K562 (cell line): ENCODE results near the gene EPS8L1. TPM values are rescaled to one million over a fixed set of nuclear protein-coding genes. Genes with fewer than 3 reads are reported as not detected.
A peak's percentile ranks its signal among the peaks of the same experiment; 100 is the strongest.

Experiments
- CBFA2T2 ChIP-seq: fragments of 450-650 bp; conservative IDR thresholded peaks from 2 replicates; pipeline ENCODE4 v1.6.1; 2017; ENCODE audit warnings: mild to moderate bottlenecking
- CEBPZ ChIP-seq: fragments of 150-350 bp; IDR thresholded peaks from 2 replicates; pipeline ENCODE4 v1.6.1; 2014; ENCODE audit warnings: low read depth, mild to moderate bottlenecking, low read length, borderline replicate concordance
- FUS ChIP-seq: fragments of 200-400 bp; formaldehyde crosslinking; optimal IDR thresholded peaks from 2 replicates; pipeline ENCODE3; 2017; ENCODE audit warnings: low read depth, low read length
- HNRNPH1 ChIP-seq: fragments of 200-400 bp; formaldehyde crosslinking; optimal IDR thresholded peaks from 2 replicates; pipeline ENCODE3; 2017; ENCODE audit warnings: low read depth, mild to moderate bottlenecking, low read length, moderate library complexity
- JUN ChIP-seq, 2 experiments: sonication (generic) in 1 of 2; formaldehyde crosslinking in 1 of 2; IDR thresholded peaks; 2 replicates each; pipeline versions ENCODE4 v1.6.1 to v1.8.0; 2012 to 2022; ENCODE audit warnings: borderline replicate concordance in 2 of 2, mild to moderate bottlenecking in 2 of 2, improper control_type of control experiment in 1 of 2, low read depth in 1 of 2, low read length in 1 of 2, missing genetic modification reagents in 1 of 2
- L3MBTL2 ChIP-seq: fragments of 450-650 bp; IDR thresholded peaks from 2 replicates; pipeline ENCODE4 v1.6.1; 2016; ENCODE audit warnings: mild to moderate bottlenecking, moderate library complexity
- MYNN ChIP-seq, 2 experiments: sonication (generic); formaldehyde crosslinking in 1 of 2; IDR thresholded peaks; 2 replicates each; pipeline versions ENCODE4 v1.5.0 to v1.6.1; 2016 to 2020; ENCODE audit warnings: antibody characterized with exemption in 1 of 2, missing genetic modification reagents in 1 of 2
- NCOA1 ChIP-seq: fragments of 450-650 bp; IDR thresholded peaks from 2 replicates; pipeline ENCODE4 v1.6.1; 2016; ENCODE audit warnings: low read depth
- RFX1 ChIP-seq: fragments of 450-650 bp; IDR thresholded peaks from 2 replicates; pipeline ENCODE4 v1.6.1; 2016; ENCODE audit warnings: mild to moderate bottlenecking, moderate library complexity
- SMAD2 ChIP-seq: fragments of 150-350 bp; IDR thresholded peaks from 2 replicates; pipeline ENCODE4 v1.6.1; 2014; ENCODE audit warnings: low read depth, mild to moderate bottlenecking, low read length
- YBX1 ChIP-seq: fragments of 450-650 bp; IDR thresholded peaks from 2 replicates; pipeline ENCODE4 v1.7.1; 2016; ENCODE audit warnings: mild to moderate bottlenecking
- ZBTB7A ChIP-seq: IDR thresholded peaks from 2 replicates; pipeline ENCODE4 v1.6.1; 2011; ENCODE audit warnings: low read depth, mild to moderate bottlenecking, low read length, moderate library complexity, borderline replicate concordance; ENCODE audit not compliant: control insufficient read depth
- ZNF696 ChIP-seq: fragments of 250-450 bp; sonication (Bioruptor Pico); conservative IDR thresholded peaks from 2 replicates; pipeline ENCODE4 v1.4.0; 2020; ENCODE audit warnings: mild to moderate bottlenecking, moderate library complexity
- polyA plus RNA-seq, 8 experiments: library from polyadenylated mRNA; depleted of rRNA in 4 of 8; stranded (reverse) in 5 of 8; unstranded in 3 of 8; fragments of >200 nt; fragmentation: Nextera tagmentation in 2 of 8; fragmentation: Illumina TruSeq in 1 of 8; extraction: Ambion mirVana in 2 of 8; extraction: Trizol in 1 of 8; gene quantifications; 2 replicates each; pipeline versions ENCODE4 v1.2.1 to v1.2.3, GENCODE V29; 2011 to 2014; ENCODE audit warnings: inconsistent platforms in 1 of 8, missing spikeins in 1 of 8
- total RNA-seq, 7 experiments: library from RNA; depleted of rRNA in 6 of 7; stranded (reverse); fragments of >200 nt in 6 of 7; fragmentation: Illumina TruSeq in 2 of 7; extraction: Trizol in 2 of 7; gene quantifications; 2 replicates each; pipeline versions ENCODE4 v1.2.1 to v1.2.3, GENCODE V29; 2011 to 2021; ENCODE audit warnings: low replicate concordance in 1 of 7
- TF ChIP-seq, protein P1 (sequence below), 2 experiments: IDR thresholded peaks; 2 replicates each; pipeline ENCODE4 v1.6.1; 2011; ENCODE audit warnings: borderline replicate concordance in 1 of 2, control low read depth in 1 of 2, low read depth in 1 of 2, low read length in 1 of 2, mild to moderate bottlenecking in 1 of 2, mixed read lengths in 1 of 2, moderate library complexity in 1 of 2; ENCODE audit not compliant: insufficient read depth in 1 of 2, insufficient read length in 1 of 2, poor library complexity in 1 of 2, severe bottlenecking in 1 of 2; ENCODE audit errors: extremely low read depth in 1 of 2
- TF ChIP-seq, protein P2 (sequence below), 2 experiments: fragments of 450-650 bp; conservative IDR thresholded peaks; 2 replicates each; pipeline ENCODE4 v1.6.1; 2017; ENCODE audit warnings: mild to moderate bottlenecking in 2 of 2, moderate library complexity in 2 of 2
- TF ChIP-seq, protein P3 (sequence below): sonication (generic); formaldehyde crosslinking; IDR thresholded peaks from 2 replicates; pipeline ENCODE4 v1.9.0; 2022; ENCODE audit warnings: mild to moderate bottlenecking, missing genetic modification reagents
- TF ChIP-seq, protein P4 (sequence below), 2 experiments: fragments of 200-800 bp in 1 of 2; sonication (Bioruptor generic) in 1 of 2; sonication (generic) in 1 of 2; formaldehyde crosslinking in 1 of 2; IDR thresholded peaks in 1 of 2; conservative IDR thresholded peaks in 1 of 2; 2 replicates each; pipeline versions ENCODE4 v1.5.0 to v1.6.1; 2016 to 2020; ENCODE audit warnings: missing compliant biosample characterization in 1 of 2, missing genetic modification characterization in 1 of 2, missing genetic modification reagents in 1 of 2

Gene EPS8L1
- total and polyA plus RNA-seq, 9 of the 15 experiments (the other 6 are each of a cell fraction or from before 2014, with no cell fraction given), result 0.35 to 22.1 (median 11.9) TPM

- 0 out of 2 replicates have a peak, but pooled peaks have one; percentile 33 for TF ChIP-seq JUN (IDR thresholded peaks at IDR 0.05; ENCODE audit: borderline replicate concordance, low read depth, low read length)
- 0 out of 2 replicates have a peak, but pooled peaks have one; percentile 74 for TF ChIP-seq JUN (CRISPR knock-in tag; IDR thresholded peaks at IDR 0.05; ENCODE audit: borderline replicate concordance)
- TF ChIP-seq, protein P1, sequence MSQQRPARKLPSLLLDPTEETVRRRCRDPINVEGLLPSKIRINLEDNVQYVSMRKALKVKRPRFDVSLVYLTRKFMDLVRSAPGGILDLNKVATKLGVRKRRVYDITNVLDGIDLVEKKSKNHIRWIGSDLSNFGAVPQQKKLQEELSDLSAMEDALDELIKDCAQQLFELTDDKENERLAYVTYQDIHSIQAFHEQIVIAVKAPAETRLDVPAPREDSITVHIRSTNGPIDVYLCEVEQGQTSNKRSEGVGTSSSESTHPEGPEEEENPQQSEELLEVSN (IDR thresholded peaks at IDR 0.05; ENCODE audit: borderline replicate concordance in 1 of 2, extremely low read depth in 1 of 2, insufficient read depth in 1 of 2, insufficient read length in 1 of 2, low read depth in 1 of 2, low read length in 1 of 2, poor library complexity in 1 of 2, severe bottlenecking in 1 of 2), result peak; percentile 26 to 74
- no peak for TF ChIP-seq NCOA1
- TF ChIP-seq MYNN (IDR thresholded peaks at IDR 0.05), result no peak
- no peak for TF ChIP-seq MYNN (CRISPR knock-in tag; IDR thresholded peaks at IDR 0.05)
- TF ChIP-seq YBX1, result no peak
- TF ChIP-seq CEBPZ, result no peak
- TF ChIP-seq, protein P2, sequence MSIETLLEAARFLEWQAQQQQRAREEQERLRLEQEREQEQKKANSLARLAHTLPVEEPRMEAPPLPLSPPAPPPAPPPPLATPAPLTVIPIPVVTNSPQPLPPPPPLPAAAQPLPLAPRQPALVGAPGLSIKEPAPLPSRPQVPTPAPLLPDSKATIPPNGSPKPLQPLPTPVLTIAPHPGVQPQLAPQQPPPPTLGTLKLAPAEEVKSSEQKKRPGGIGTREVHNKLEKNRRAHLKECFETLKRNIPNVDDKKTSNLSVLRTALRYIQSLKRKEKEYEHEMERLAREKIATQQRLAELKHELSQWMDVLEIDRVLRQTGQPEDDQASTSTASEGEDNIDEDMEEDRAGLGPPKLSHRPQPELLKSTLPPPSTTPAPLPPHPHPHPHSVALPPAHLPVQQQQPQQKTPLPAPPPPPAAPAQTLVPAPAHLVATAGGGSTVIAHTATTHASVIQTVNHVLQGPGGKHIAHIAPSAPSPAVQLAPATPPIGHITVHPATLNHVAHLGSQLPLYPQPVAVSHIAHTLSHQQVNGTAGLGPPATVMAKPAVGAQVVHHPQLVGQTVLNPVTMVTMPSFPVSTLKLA (conservative IDR thresholded peaks at IDR 0.05), result peak in 1 of 2 experiments; percentile 48; a peak in 2 of 4 replicates
- no peak for TF ChIP-seq FUS
- no peak for TF ChIP-seq CBFA2T2
- TF ChIP-seq HNRNPH1, result no peak
- TF ChIP-seq L3MBTL2, result no peak
- TF ChIP-seq, protein P3, sequence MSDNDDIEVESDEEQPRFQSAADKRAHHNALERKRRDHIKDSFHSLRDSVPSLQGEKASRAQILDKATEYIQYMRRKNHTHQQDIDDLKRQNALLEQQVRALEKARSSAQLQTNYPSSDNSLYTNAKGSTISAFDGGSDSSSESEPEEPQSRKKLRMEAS (CRISPR knock-in tag), result peak; percentile 79
- TF ChIP-seq ZBTB7A, result no peak
- peak; percentile 94 for TF ChIP-seq RFX1
- TF ChIP-seq, protein P4, sequence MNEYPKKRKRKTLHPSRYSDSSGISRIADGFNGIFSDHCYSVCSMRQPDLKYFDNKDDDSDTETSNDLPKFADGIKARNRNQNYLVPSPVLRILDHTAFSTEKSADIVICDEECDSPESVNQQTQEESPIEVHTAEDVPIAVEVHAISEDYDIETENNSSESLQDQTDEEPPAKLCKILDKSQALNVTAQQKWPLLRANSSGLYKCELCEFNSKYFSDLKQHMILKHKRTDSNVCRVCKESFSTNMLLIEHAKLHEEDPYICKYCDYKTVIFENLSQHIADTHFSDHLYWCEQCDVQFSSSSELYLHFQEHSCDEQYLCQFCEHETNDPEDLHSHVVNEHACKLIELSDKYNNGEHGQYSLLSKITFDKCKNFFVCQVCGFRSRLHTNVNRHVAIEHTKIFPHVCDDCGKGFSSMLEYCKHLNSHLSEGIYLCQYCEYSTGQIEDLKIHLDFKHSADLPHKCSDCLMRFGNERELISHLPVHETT (CRISPR knock-in tag; conservative IDR thresholded peaks at IDR 0.05 in 1 of 2, IDR thresholded peaks at IDR 0.05 in 1 of 2), result no peak
- no peak for TF ChIP-seq ZNF696 (CRISPR knock-in tag)
- TF ChIP-seq SMAD2, result no peak
Measured at GRCh38 chr19:55113570-55114039, 37.9 kb downstream of the EPS8L1 start (continued).
